Kidney (tissue), 14 donors: ENCODE measurements around the gene PEPD. TPM values are rescaled to one million over a fixed set of nuclear protein-coding genes. Genes with fewer than 3 reads are reported as not detected.
A peak's percentile ranks its signal among the peaks of the same experiment; 100 is the strongest.

Experiments
- DNase-seq, 5 donors: peaks; one replicate each; pipeline ENCODE4 v3.0.0-alpha.2; 2013 to 2020
- FAIRE-seq: peaks from 2 replicates; lab custom pipeline; 2012; peaks lifted over from hg19 to GRCh38; lab: Jason Lieb, UNC
- H3K27ac ChIP-seq, 2 donors: one replicate each; pipeline ENCODE4 v1.7.0; 2013; ENCODE audit warnings: low read depth in 2 of 2, low read length in 2 of 2, inconsistent platforms in 1 of 2
- H3K27me3 ChIP-seq: one replicate; pipeline ENCODE4 v1.7.1; 2013; ENCODE audit warnings: low read length, inconsistent platforms; ENCODE audit not compliant: control insufficient read depth, insufficient read depth
- H3K36me3 ChIP-seq, 3 donors: one replicate each; pipeline versions ENCODE4 v1.7.0 to v1.7.1; 2013; ENCODE audit warnings: low read length in 3 of 3, control low read depth in 1 of 3, inconsistent platforms in 1 of 3; ENCODE audit not compliant: insufficient read depth in 3 of 3, control insufficient read depth in 2 of 3
- H3K4me1 ChIP-seq, 3 donors: one replicate each; pipeline versions ENCODE4 v1.7.0 to v1.7.1; 2013; ENCODE audit warnings: low read length in 3 of 3, inconsistent platforms in 1 of 3, low read depth in 1 of 3; ENCODE audit not compliant: control insufficient read depth in 2 of 3, insufficient read depth in 2 of 3
- H3K4me3 ChIP-seq, 3 donors: one replicate each; pipeline versions ENCODE4 v1.7.0 to v1.8.1; 2013; ENCODE audit warnings: low read length in 3 of 3, control low read depth in 1 of 3, inconsistent platforms in 1 of 3
- H3K9ac ChIP-seq, 3 donors: one replicate each; pipeline versions ENCODE4 v1.7.0 to v1.7.1; 2013; ENCODE audit warnings: low read length in 3 of 3, control low read depth in 1 of 3, inconsistent platforms in 1 of 3
- H3K9me3 ChIP-seq, 3 donors: one replicate each; pipeline versions ENCODE4 v1.7.0 to v1.7.1; 2013; ENCODE audit warnings: low read length in 3 of 3, control low read depth in 1 of 3, inconsistent platforms in 1 of 3; ENCODE audit not compliant: control insufficient read depth in 2 of 3, insufficient read depth in 1 of 3
- CTCF ChIP-seq: IDR thresholded peaks from 3 replicates; pipeline ENCODE4 v1.5.1; 2012; ENCODE audit warnings: mild to moderate bottlenecking, moderate library complexity, borderline replicate concordance; ENCODE audit not compliant: insufficient read depth; ENCODE audit errors: extremely low read depth
- intact Hi-C: fragments of 100-400 bp; cut with DNase I; formaldehyde crosslinking; loops from one replicate; pipeline ENCODE4 v1.11.1; 2022
- polyA plus RNA-seq: library from polyadenylated mRNA; stranded (reverse); fragments of 350-450 nt; fragmentation: Illumina TruSeq; extraction: RNeasy Lipid Tissue Mini Kit (QIAGEN cat#74804); gene quantifications from one replicate; pipeline ENCODE4 v1.2.3, GENCODE V29; 2014; ENCODE audit warnings: low read depth, low replicate concordance; ENCODE audit not compliant: insufficient read depth
- total RNA-seq: library from RNA; stranded (reverse); fragmentation: NEBNext Ultra II Directional; extraction: Animal tissue kit (Norgen Biotek cat#: 25700); gene quantifications from one replicate; pipeline ENCODE4 v1.2.1, GENCODE V29; 2021
- donor health status: control.
- donor health status: control.
- donor health status: control.
- donor health status: control.
- donor health status: control.
- donor health status: DM: yes; HTN: yes; CAD: no.
- donor health status: Normal renal cell carcinoma (clear cell type).

Gene PEPD
- total and polyA plus RNA-seq, 2 donors from 2014 or later, result 71.4 to 402 TPM

- FAIRE-seq, result no peak
- peak; percentile 82 to 86 (median 83) for DNase-seq
These were observed 90.8 kb downstream of the PEPD start for GRCh38 chr19:33430674-33431277.

GRCh38 chr19:33429891-33430673 lies 91.5 kb downstream of the PEPD start:
- H3K36me3 ChIP-seq, result no peaks in the 10 kb centered on the region
- no peaks in the 10 kb centered on the region for H3K4me1 ChIP-seq
- no peak overlapping the region for H3K4me3 ChIP-seq
- H3K9ac ChIP-seq, result no peak overlapping the region
- H3K27me3 ChIP-seq, result no peaks in the 10 kb centered on the region
- intact Hi-C loops, result no loop called here
- FAIRE-seq (no peak), DNase-seq (peak in 2 of 5 donors; percentile 26 to 54)
- no peak overlapping the region for H3K27ac ChIP-seq
- no peak for TF ChIP-seq CTCF
- no peaks in the 10 kb centered on the region for H3K9me3 ChIP-seq

More at GRCh38 chr19:33430674-33431277, 90.8 kb downstream of the PEPD start:
- H3K4me3 ChIP-seq, result no peak overlapping the region
- no peaks in the 10 kb centered on the region for H3K36me3 ChIP-seq
- no peaks in the 10 kb centered on the region for H3K4me1 ChIP-seq
- intact Hi-C loops, result no loop called here
- no peak overlapping the region for H3K9ac ChIP-seq
- no peaks in the 10 kb centered on the region for H3K9me3 ChIP-seq
- H3K27me3 ChIP-seq, result no peaks in the 10 kb centered on the region
- no peak overlapping the region for H3K27ac ChIP-seq
- peak; percentile 67 for TF ChIP-seq CTCF

- Histone ChIP-seq H3K9ac (no peak overlapping the region), H3K36me3 (no peaks in the 10 kb centered on the region), H3K27ac (no peak overlapping the region), H3K27me3 (no peaks in the 10 kb centered on the region), H3K9me3 (no peaks in the 10 kb centered on the region), H3K4me1 (no peaks in the 10 kb centered on the region), H3K4me3 (no peak overlapping the region)
- DNase-seq (peak in 1 of 5 donors; percentile 3), FAIRE-seq (no peak)
- intact Hi-C loops, result no loop called here
- TF ChIP-seq CTCF, result no peak
These were observed 92.9 kb downstream of the PEPD start for GRCh38 chr19:33428627-33429125.
